HCT116 (cell line): ENCODE results near the gene ADGRF5.

Experiments used
- ATF3 ChIP-seq: IDR thresholded peaks from 2 replicates; pipeline ENCODE4 v1.6.1; 2012
- CBX3 ChIP-seq: IDR thresholded peaks from 2 replicates; pipeline ENCODE4 v1.6.1; 2012; ENCODE audit warnings: low read depth
- CTCF ChIP-seq, 3 experiments: fragments of 200-600 bp in 1 of 3; sonication (generic) in 1 of 3; IDR thresholded peaks in 2 of 3; conservative IDR thresholded peaks in 1 of 3; 2 replicates each; pipeline ENCODE4 v1.5.1; 2012 to 2017; ENCODE audit warnings: low read depth in 2 of 3, low read length in 2 of 3, antibody characterized with exemption in 1 of 3, borderline replicate concordance in 1 of 3, control low read depth in 1 of 3, mild to moderate bottlenecking in 1 of 3, mixed read lengths in 1 of 3, mixed run types in 1 of 3, moderate library complexity in 1 of 3; ENCODE audit not compliant: insufficient read depth in 1 of 3
- EZH2 ChIP-seq: fragments of 200-600 bp; sonication (generic); IDR thresholded peaks from 2 replicates; pipeline ENCODE4 v1.6.1; 2017; ENCODE audit warnings: antibody characterized with exemption, mixed run types
- EZH2phosphoT487 ChIP-seq: fragments of 200-600 bp; IDR thresholded peaks from 2 replicates; pipeline ENCODE4 v1.6.1; 2018; ENCODE audit warnings: antibody characterized with exemption, borderline replicate concordance
- MAX ChIP-seq: IDR thresholded peaks from 2 replicates; pipeline ENCODE4 v1.6.1; 2012
- POLR2A ChIP-seq: IDR thresholded peaks from 2 replicates; pipeline ENCODE4 v1.7.0; 2011; ENCODE audit warnings: borderline replicate concordance; ENCODE audit not compliant: insufficient read depth, insufficient read length; ENCODE audit errors: extremely low read depth
- POLR2AphosphoS5 ChIP-seq: IDR thresholded peaks from 2 replicates; pipeline ENCODE4 v1.6.1; 2011; ENCODE audit warnings: mild to moderate bottlenecking, low read depth, low read length, moderate library complexity
- REST ChIP-seq: IDR thresholded peaks from 2 replicates; pipeline ENCODE4 v1.6.1; 2012; ENCODE audit warnings: low read depth
- SIN3A ChIP-seq: IDR thresholded peaks from 2 replicates; pipeline ENCODE4 v1.6.1; 2012; ENCODE audit warnings: low read depth
- SP1 ChIP-seq: IDR thresholded peaks from 2 replicates; pipeline ENCODE4 v1.6.1; 2012; ENCODE audit warnings: low read depth
- YY1 ChIP-seq: IDR thresholded peaks from 2 replicates; pipeline ENCODE4 v1.6.1; 2011; ENCODE audit warnings: low read length, low read depth, moderate library complexity, mild to moderate bottlenecking; ENCODE audit not compliant: insufficient replicate concordance; ENCODE audit errors: extremely low read depth
- ZFX ChIP-seq: fragments of 450-650 bp; IDR thresholded peaks from 2 replicates; pipeline ENCODE4 v1.6.1; 2017
- ZNF274 ChIP-seq: fragments of 200-500 bp; sonication (Bioruptor generic); IDR thresholded peaks from 2 replicates; pipeline ENCODE4 v1.6.1; 2014; ENCODE audit warnings: mild to moderate bottlenecking, low read depth, low read length, inconsistent platforms

GRCh38 chr6:46895930-46896329, 25.8 kb downstream of the ADGRF5 start:
- TF ChIP-seq POLR2AphosphoS5 (no peak), CTCF (IDR thresholded peaks at IDR 0.05 in 2 of 3, conservative IDR thresholded peaks at IDR 0.05 in 1 of 3; ENCODE audit: borderline replicate concordance in 1 of 3, insufficient read depth in 1 of 3, low read depth in 2 of 3, low read length in 2 of 3) (no peak), SP1 (no peak), EZH2phosphoT487 (no peak), SIN3A (no peak), POLR2A (no peak), MAX (no peak), CBX3 (no peak), REST (no peak), ATF3 (no peak), EZH2 (no peak), ZFX (no peak), YY1 (no peak), ZNF274 (no peak)
